ENCODE measurements around the gene OSBPL3. TPM values are rescaled to one million over a fixed set of nuclear protein-coding genes. Genes with fewer than 3 reads are reported as not detected.

Gene OSBPL3
- total RNA-seq, 1 experiment from 2014 or later = 36.8 TPM

GRCh38 chr7:24980534-24981170 lies 674 bp upstream of the OSBPL3 start (continued):
- no peak for TF ChIP-seq ELF1 (IDR thresholded peaks at IDR 0.05; ENCODE audit: borderline replicate concordance, low read depth)
- TF ChIP-seq POLR2AphosphoS5 (IDR thresholded peaks at IDR 0.05; ENCODE audit: low read depth, low read length) = peak; percentile 0; the same call in 1 of the 2 replicates
- no peak for TF ChIP-seq EZH2phosphoT487 (IDR thresholded peaks at IDR 0.05; ENCODE audit: borderline replicate concordance)
- peak in 2 of 3 experiments; percentile 19 to 30; a peak in 2 of 6 replicates for TF ChIP-seq CTCF (IDR thresholded peaks at IDR 0.05 in 2 of 3, conservative IDR thresholded peaks at IDR 0.05 in 1 of 3; ENCODE audit: borderline replicate concordance in 1 of 3, insufficient read depth in 1 of 3, low read depth in 2 of 3, low read length in 2 of 3)
- no peak for TF ChIP-seq EZH2 (IDR thresholded peaks at IDR 0.05)
- TF ChIP-seq FOSL1 (IDR thresholded peaks at IDR 0.05; ENCODE audit: low read depth) = no peak
- TF ChIP-seq CEBPB (IDR thresholded peaks at IDR 0.05; ENCODE audit: low read depth) = no peak
- TF ChIP-seq REST (IDR thresholded peaks at IDR 0.05; ENCODE audit: low read depth) = no peak
- no peak for TF ChIP-seq SP1 (IDR thresholded peaks at IDR 0.05; ENCODE audit: low read depth)
- no peak for TF ChIP-seq POLR2A (IDR thresholded peaks at IDR 0.05; ENCODE audit: borderline replicate concordance, extremely low read depth, insufficient read depth, insufficient read length)

Data from HCT116 (cell line).